GM23338 (cell line): ENCODE measurements around the gene RTN4IP1. TPM values are rescaled to one million over a fixed set of nuclear protein-coding genes. Genes with fewer than 3 reads are reported as not detected.

Experiments
- ATAC-seq: fragments of 200-7000 bp; cut with Tn5 transposase; 3 replicates; pipeline ENCODE4 v1.9.1; 2020
- DNase-seq: peaks from one replicate; pipeline ENCODE4 v3.0.0-alpha.2; 2015; ENCODE audit warnings: low spot score
- H2AFZ ChIP-seq: fragments of 200-600 bp; sonication (generic); 2 replicates; pipeline ENCODE4 v1.8.0; 2016; ENCODE audit warnings: antibody characterized with exemption, mild to moderate bottlenecking, moderate library complexity
- H3F3A ChIP-seq: fragments of 200-600 bp; sonication (generic); replicated peaks from 2 replicates; pipeline ENCODE4 v1.8.0; 2017; ENCODE audit warnings: antibody characterized with exemption, mixed run types, low read depth
- H3K27ac ChIP-seq: fragments of 200-600 bp; sonication (generic); 2 replicates; pipeline ENCODE4 v1.6.1; 2016; ENCODE audit warnings: low read depth
- H3K27me3 ChIP-seq: fragments of 200-600 bp; sonication (generic); 2 replicates; pipeline ENCODE4 v1.8.0; 2016; ENCODE audit warnings: mild to moderate bottlenecking, mixed run types, moderate library complexity; ENCODE audit not compliant: insufficient read depth
- H3K36me3 ChIP-seq: fragments of 200-600 bp; sonication (generic); 2 replicates; pipeline ENCODE4 v1.8.0; 2016; ENCODE audit warnings: mild to moderate bottlenecking; ENCODE audit not compliant: insufficient read depth
- H3K4me1 ChIP-seq: fragments of 200-600 bp; sonication (generic); 2 replicates; pipeline ENCODE4 v1.8.0; 2016; ENCODE audit warnings: mild to moderate bottlenecking, moderate library complexity; ENCODE audit not compliant: insufficient read depth
- H3K4me2 ChIP-seq: fragments of 200-600 bp; sonication (generic); 2 replicates; pipeline ENCODE4 v1.7.1; 2017; ENCODE audit warnings: mixed run types
- H3K4me3 ChIP-seq: fragments of 200-600 bp; sonication (generic); 2 replicates; pipeline ENCODE4 v1.6.1; 2016; ENCODE audit warnings: mixed run types
- H3K79me2 ChIP-seq: fragments of 200-600 bp; sonication (generic); replicated peaks from 2 replicates; pipeline ENCODE4 v1.8.0; 2017; ENCODE audit warnings: mild to moderate bottlenecking; ENCODE audit not compliant: insufficient read depth
- H3K9me2 ChIP-seq: fragments of 200-600 bp; sonication (generic); 2 replicates; pipeline ENCODE4 v1.8.0; 2017; ENCODE audit not compliant: insufficient read depth
- H4K20me1 ChIP-seq: fragments of 200-600 bp; sonication (generic); replicated peaks from 2 replicates; pipeline ENCODE4 v1.8.0; 2017; ENCODE audit warnings: mild to moderate bottlenecking; ENCODE audit not compliant: insufficient read depth
- H3K27ac Mint-ChIP-seq: 2 replicates; pipeline ENCODE4 v1.8.0; 2020; ENCODE audit warnings: inconsistent platforms, mild to moderate bottlenecking, moderate library complexity, mixed read lengths
- H3K27me3 Mint-ChIP-seq: 3 replicates; pipeline ENCODE4 v1.8.0; 2022; ENCODE audit warnings: low read depth, mild to moderate bottlenecking, moderate library complexity, mixed read lengths, inconsistent platforms; ENCODE audit not compliant: insufficient read depth, poor library complexity
- H3K36me3 Mint-ChIP-seq: 3 replicates; pipeline ENCODE4 v1.8.0; 2021; ENCODE audit warnings: low read depth, mild to moderate bottlenecking, inconsistent platforms, moderate library complexity, mixed read lengths
- H3K4me1 Mint-ChIP-seq: 3 replicates; pipeline ENCODE4 v1.8.0; 2020; ENCODE audit warnings: mild to moderate bottlenecking, inconsistent platforms, mixed read lengths
- H3K4me3 Mint-ChIP-seq: 3 replicates; pipeline ENCODE4 v1.8.0; 2021; ENCODE audit warnings: moderate library complexity, mild to moderate bottlenecking, inconsistent platforms, mixed read lengths
- H3K9me3 Mint-ChIP-seq: 3 replicates; pipeline ENCODE4 v1.8.0; 2020; ENCODE audit warnings: moderate library complexity, mild to moderate bottlenecking, inconsistent platforms, mixed read lengths
- CREB1 ChIP-seq: fragments of 250-450 bp; sonication (Bioruptor Pico); IDR thresholded peaks from 2 replicates; pipeline ENCODE4 v1.5.0; 2020; ENCODE audit warnings: low read depth, mild to moderate bottlenecking, moderate library complexity
- ETS1 ChIP-seq: IDR thresholded peaks from 2 replicates; pipeline ENCODE4 v1.6.1; 2016; ENCODE audit warnings: antibody characterized with exemption
- EZH2 ChIP-seq: fragments of 200-600 bp; sonication (generic); IDR thresholded peaks from one replicate; pipeline ENCODE4 v1.8.0; 2017; ENCODE audit warnings: antibody characterized with exemption, mild to moderate bottlenecking, low read depth; ENCODE audit not compliant: unreplicated experiment
- EZH2phosphoT487 ChIP-seq: fragments of 200-600 bp; sonication (generic); IDR thresholded peaks from one replicate; pipeline ENCODE4 v1.8.1; 2018; ENCODE audit warnings: antibody characterized with exemption; ENCODE audit not compliant: unreplicated experiment
- JUNB ChIP-seq: IDR thresholded peaks from one replicate; pipeline ENCODE4 v1.6.1; 2016; ENCODE audit warnings: antibody characterized with exemption; ENCODE audit not compliant: unreplicated experiment
- POLR2AphosphoS5 ChIP-seq: IDR thresholded peaks from 2 replicates; pipeline ENCODE4 v1.6.1; 2016; ENCODE audit warnings: antibody characterized with exemption, low read depth
- ZNF331 ChIP-seq: fragments of 250-450 bp; sonication (Bioruptor Pico); IDR thresholded peaks from 2 replicates; pipeline ENCODE4 v1.5.0; 2020; ENCODE audit warnings: low read depth, mild to moderate bottlenecking, moderate library complexity
- polyA plus RNA-seq: library from polyadenylated mRNA; unstranded; fragments of >200 nt; fragmentation: Nextera tagmentation; extraction: Ambion mirVana; gene quantifications from 2 replicates; pipeline ENCODE4 v1.2.1, GENCODE V29; 2016
- total RNA-seq: library from RNA; depleted of rRNA; stranded (reverse); fragments of >200 nt; shearing (Covaris generic); gene quantifications from 2 replicates; pipeline ENCODE4 v1.2.3, GENCODE V29; 2014
- TF ChIP-seq, protein P1 (sequence below): IDR thresholded peaks from one replicate; pipeline ENCODE4 v1.6.1; 2018; ENCODE audit warnings: antibody characterized with exemption; ENCODE audit not compliant: unreplicated experiment
- TF ChIP-seq, protein P2 (sequence below), 2 experiments: fragments of 200-600 bp in 1 of 2; sonication (generic) in 1 of 2; conservative IDR thresholded peaks; 2 replicates each; pipeline versions ENCODE4 v1.5.1 to v1.6.1; 2016 to 2017; ENCODE audit warnings: antibody characterized with exemption in 2 of 2, low read depth in 2 of 2, mild to moderate bottlenecking in 2 of 2, moderate library complexity in 1 of 2

The RTN4IP1 gene
- total and polyA plus RNA-seq, 2 experiments from 2014 or later = 14.5 to 17.5 TPM

DNA sequence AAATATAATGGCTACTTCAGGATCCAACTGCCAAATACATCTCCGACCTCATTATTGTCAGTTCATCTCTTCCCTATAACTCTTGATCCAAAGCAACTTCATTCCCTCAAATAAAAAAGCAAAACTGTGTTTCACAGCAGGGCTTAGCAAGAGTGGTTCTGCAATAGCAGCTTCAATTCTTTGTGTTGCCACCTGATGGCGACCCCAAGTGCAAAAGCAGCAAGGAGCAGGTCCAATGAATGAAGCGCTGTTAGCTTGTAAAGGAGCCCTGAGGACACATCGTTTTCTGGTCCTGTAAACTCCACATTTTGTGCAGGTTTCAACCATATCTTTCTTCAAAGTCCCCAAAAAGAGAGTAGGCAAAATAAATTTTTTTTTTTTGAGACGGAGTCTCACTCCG, 19.6 kb downstream of the RTN4IP1 start:
- Mint-ChIP-seq H3K27me3 (peaks cover 9% of the 10 kb centered on the region), H3K9me3 (peaks cover 18% of the 10 kb centered on the region), H3K27ac (no peak overlapping the region), H3K4me1 (peaks cover 47% of the 10 kb centered on the region), H3K4me3 (no peak overlapping the region), H3K36me3 (peaks cover 42% of the 10 kb centered on the region)
- H3K27ac ChIP-seq = no peak overlapping the region
- DNase-seq (peak; percentile 67), ATAC-seq (peak; percentile 51)
- H3K27me3 ChIP-seq = no peaks in the 10 kb centered on the region
- no peak overlapping the region for H2AFZ ChIP-seq
- H3K36me3 ChIP-seq = no peaks in the 10 kb centered on the region
- peaks cover 33% of the 10 kb centered on the region for H3K4me1 ChIP-seq
- H3K79me2 ChIP-seq = no peaks in the 10 kb centered on the region
- peaks cover 12% of the 10 kb centered on the region; the same call in 1 of the 2 replicates for H3F3A ChIP-seq
- TF ChIP-seq EZH2phosphoT487 = no peak
- no peak for TF ChIP-seq EZH2
- TF ChIP-seq ETS1 = no peak
- TF ChIP-seq ZNF331 (CRISPR knock-in tag) = peak; percentile 74
- no peak for TF ChIP-seq POLR2AphosphoS5
- TF ChIP-seq, protein P1, sequence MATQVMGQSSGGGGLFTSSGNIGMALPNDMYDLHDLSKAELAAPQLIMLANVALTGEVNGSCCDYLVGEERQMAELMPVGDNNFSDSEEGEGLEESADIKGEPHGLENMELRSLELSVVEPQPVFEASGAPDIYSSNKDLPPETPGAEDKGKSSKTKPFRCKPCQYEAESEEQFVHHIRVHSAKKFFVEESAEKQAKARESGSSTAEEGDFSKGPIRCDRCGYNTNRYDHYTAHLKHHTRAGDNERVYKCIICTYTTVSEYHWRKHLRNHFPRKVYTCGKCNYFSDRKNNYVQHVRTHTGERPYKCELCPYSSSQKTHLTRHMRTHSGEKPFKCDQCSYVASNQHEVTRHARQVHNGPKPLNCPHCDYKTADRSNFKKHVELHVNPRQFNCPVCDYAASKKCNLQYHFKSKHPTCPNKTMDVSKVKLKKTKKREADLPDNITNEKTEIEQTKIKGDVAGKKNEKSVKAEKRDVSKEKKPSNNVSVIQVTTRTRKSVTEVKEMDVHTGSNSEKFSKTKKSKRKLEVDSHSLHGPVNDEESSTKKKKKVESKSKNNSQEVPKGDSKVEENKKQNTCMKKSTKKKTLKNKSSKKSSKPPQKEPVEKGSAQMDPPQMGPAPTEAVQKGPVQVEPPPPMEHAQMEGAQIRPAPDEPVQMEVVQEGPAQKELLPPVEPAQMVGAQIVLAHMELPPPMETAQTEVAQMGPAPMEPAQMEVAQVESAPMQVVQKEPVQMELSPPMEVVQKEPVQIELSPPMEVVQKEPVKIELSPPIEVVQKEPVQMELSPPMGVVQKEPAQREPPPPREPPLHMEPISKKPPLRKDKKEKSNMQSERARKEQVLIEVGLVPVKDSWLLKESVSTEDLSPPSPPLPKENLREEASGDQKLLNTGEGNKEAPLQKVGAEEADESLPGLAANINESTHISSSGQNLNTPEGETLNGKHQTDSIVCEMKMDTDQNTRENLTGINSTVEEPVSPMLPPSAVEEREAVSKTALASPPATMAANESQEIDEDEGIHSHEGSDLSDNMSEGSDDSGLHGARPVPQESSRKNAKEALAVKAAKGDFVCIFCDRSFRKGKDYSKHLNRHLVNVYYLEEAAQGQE = no peak
- no peak for TF ChIP-seq CREB1
- TF ChIP-seq JUNB = no peak
- TF ChIP-seq, protein P2, sequence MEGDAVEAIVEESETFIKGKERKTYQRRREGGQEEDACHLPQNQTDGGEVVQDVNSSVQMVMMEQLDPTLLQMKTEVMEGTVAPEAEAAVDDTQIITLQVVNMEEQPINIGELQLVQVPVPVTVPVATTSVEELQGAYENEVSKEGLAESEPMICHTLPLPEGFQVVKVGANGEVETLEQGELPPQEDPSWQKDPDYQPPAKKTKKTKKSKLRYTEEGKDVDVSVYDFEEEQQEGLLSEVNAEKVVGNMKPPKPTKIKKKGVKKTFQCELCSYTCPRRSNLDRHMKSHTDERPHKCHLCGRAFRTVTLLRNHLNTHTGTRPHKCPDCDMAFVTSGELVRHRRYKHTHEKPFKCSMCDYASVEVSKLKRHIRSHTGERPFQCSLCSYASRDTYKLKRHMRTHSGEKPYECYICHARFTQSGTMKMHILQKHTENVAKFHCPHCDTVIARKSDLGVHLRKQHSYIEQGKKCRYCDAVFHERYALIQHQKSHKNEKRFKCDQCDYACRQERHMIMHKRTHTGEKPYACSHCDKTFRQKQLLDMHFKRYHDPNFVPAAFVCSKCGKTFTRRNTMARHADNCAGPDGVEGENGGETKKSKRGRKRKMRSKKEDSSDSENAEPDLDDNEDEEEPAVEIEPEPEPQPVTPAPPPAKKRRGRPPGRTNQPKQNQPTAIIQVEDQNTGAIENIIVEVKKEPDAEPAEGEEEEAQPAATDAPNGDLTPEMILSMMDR (conservative IDR thresholded peaks at IDR 0.05; ENCODE audit: low read depth in 2 of 2) = peak; percentile 60 to 81
- no peaks in the 10 kb centered on the region for H4K20me1 ChIP-seq
- H3K4me3 ChIP-seq = no peak overlapping the region
- H3K4me2 ChIP-seq = no peak overlapping the region
- H3K9me2 ChIP-seq = no peaks in the 10 kb centered on the region
